NCI-H2081 treated with DMSO at 0.1 percent for 48 hours (cell line): ENCODE data around the gene EYS.
"Not testable (repeated sequence)": the region's sequence is repeated elsewhere in the genome, so short reads cannot be mapped to it uniquely, and the experiment has no call there.

Experiments used
- DNase-seq: peaks from one replicate; lab custom pipeline; 2025; lab: John Stamatoyannopoulos, UW

The EYS gene

GRCh38 chr6:63897952-63898351 is 1809.1 kb downstream of the EYS start:
- no peak for DNase-seq

GRCh38 chr6:63897459-63897858 is 1809.6 kb downstream of the EYS start:
- DNase-seq = no peak

DNA sequence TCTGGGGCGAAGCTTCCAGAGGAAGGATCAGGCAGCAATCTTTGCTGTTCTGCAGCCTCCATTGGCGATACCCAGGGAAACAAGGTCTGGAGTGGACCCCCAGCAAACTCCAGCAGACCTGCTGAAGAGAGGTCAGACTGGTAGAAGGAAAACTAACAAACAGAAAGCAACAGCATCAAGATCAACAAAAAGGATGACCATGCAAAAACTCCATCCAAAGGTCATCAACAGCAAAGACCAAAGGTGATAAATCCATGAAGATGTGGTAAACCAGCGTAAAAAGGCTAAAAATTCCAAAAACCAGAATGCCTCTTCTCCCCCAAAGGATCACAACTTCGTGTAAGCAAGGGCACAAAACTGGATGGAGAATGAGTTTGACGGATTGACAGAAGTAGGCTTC is 1818.6 kb downstream of the EYS start:
- no peak for DNase-seq

DNA sequence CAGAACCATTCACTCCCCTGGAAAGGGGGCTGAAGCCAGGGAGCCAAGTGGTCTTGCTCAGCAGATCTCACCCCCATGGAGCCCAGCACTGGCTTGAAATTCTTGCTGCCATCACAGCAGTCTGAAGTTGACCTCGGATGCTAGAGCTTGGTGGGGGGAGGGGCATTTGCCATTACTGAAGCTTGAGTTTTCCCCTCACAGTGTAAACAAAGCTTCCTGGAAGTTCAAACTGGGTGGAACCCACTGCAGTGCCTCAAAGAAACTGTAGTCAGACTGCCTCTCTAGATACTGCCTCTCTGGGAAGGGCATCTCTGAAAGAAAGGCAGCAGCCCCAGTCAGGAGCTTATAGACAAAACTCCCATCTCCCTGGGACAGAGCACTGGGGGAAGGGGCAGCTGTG is 1819.2 kb downstream of the EYS start:
- not testable (repeated sequence) for DNase-seq

DNA sequence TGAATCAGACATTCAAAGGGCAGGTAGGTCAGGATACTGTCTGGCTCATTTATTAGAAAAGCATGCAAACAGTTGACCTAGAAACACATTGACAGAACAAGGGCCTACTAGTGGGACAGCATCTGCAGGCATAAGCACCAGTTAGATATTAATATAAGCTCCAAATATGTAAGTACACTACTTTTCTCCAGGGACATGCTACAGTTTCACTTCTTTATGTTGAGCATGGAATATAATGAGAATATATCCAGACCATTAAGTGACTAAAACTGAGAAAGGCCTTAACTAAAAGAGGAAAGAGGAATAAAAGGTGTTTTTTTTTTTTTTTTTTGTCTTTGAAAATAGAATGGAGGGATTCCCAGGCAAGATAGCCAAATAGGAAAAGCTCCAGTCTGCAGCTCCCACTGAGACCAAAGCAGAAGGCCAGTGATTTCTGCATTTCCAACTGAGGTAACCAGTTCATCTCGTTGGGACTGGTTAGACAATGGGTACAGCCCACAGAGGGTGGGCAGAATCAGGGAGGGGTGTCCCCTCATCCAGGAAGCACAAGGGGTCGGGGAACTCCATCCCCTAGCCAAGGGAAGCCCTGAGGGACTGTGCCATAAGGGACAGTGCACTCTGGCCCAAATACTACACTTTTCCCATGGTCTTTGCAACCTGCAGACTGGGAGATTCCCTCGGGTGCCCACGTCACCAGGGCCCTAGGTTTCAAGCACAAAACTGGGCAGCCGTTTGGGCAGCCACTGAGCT is 1819.8 kb downstream of the EYS start:
- DNase-seq = no peak

- no peak for DNase-seq
These were observed 1820.7 kb downstream of the EYS start for GRCh38 chr6:63886341-63886740.

DNA sequence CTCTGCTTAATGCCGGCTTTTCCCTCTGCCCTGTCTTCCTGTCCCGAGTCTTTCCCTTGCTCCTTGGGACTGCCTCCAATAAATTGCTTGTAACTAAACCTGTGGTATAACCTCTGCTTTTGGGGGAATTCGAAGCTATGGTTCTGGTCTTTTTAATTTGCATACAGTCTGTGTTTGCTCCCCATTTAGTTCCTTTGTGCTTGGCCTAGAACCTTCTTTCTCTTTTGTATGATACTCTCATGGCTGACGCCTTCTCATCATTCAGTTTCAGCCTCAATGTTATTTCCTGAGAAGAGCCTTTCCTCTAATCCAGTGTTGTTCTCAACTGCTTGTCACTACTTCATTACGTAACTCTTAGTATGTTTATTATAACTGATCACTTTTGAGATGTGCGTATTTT is 1823.4 kb downstream of the EYS start:
- DNase-seq = no peak

GRCh38 chr6:63882208-63882607 is 1824.8 kb downstream of the EYS start:
- DNase-seq = no peak

- DNase-seq = no peak
These were observed 1825.2 kb downstream of the EYS start for GRCh38 chr6:63881791-63882190.

DNA sequence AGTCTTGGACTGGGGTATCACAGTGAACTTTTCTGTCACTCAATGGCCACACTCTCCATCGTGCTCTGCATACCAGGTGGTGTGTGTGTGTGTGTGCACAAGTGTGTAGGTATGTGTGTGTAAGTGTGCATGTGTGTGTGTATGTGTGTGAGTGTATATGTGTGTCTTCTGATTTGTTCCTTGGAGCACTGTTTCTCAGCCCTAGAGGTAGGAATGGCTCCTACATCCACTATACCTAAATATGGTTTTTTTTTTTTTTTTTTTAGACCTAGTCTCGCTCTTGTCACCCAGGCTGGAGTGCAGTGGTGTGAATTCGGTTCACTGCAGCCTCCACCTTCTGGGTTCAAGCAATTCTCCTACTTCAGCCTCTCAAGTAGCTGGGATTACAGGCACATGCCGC is 1834.8 kb downstream of the EYS start:
- DNase-seq = no peak

- DNase-seq = no peak
These were observed 1838.7 kb downstream of the EYS start for GRCh38 chr6:63868351-63868750.

DNA sequence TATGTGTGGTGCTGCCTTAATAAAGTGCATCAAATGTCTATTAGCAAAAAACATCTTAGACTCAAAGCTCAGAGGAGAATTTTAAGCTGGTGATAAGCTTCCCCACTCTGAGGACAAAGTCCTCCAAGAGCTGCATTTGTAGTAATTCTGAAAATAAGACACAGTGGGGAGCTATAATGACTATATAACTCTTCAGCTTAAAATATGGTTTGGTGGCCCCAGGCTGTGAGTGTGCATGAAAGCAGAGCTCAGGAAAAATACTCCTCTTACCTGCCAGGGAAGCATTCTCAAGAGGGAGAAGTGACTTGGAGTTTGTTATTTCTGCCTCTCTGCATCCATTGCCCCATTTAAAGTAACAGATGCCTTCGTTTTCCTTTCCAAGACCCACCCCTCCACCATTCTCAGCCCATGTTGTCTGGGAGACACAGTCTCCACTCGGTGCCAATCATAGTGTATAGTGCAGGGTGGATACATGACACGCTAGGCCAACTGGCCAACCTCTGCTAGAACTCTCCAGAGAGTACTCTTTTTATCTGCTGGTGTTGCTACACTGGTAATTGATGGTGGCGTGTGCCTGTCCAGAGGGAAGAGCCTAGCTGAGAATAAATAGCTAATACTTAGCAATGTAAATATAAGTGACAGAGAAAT is 1842.2 kb downstream of the EYS start:
- no peak for DNase-seq

DNA sequence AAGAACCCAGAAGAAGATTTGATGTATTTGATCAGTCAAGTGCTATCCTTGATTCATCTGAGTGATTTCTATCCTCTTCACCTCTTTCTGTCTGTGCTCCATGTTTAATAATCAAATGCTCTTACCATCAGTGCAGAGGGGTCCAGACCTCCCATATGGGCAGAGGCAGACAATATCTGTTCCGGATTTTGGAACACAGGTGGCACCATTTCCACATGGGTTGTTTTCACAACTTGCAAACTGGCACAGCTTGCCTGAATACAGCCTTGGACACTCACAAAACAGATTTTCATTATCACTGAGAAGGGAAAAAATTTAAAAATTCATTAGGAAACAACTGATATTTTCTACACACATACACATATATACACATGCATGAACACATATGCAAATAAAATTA is 1843.0 kb downstream of the EYS start:
- DNase-seq = no peak

DNA sequence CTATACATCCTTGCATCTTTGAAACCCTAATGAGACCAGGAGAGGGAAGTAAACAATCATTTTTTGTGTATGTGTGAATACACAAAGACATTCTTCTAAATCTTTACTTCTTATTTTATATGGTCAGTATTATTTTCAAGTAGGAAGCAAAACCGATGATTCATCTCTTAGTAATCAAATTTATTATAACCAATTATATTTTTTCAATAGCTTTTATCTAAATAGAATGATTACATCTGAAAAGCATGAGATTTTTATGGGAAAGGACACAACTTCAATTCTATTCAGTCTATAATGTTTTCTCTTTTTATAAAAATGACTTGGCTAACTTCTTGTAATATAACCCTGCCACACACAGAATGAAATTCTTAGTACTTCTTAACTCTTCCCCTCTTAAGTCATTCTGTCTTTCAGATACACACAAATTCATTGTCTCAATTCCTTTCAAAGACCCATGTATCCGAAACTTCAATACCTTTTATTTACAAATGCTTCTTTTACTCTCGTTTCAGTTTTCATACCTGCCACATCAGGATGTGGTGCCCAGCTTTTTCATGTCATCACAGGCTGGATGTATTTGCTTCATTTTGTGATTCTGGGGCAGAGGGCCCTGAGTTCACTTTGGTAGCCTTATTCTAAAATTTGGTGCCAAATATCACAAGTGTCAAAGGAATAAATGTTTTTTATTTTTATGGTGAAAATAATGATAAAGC is 1844.4 kb downstream of the EYS start:
- no peak for DNase-seq

GRCh38 chr6:63859528-63859927 is 1847.5 kb downstream of the EYS start:
- DNase-seq = no peak

GRCh38 chr6:63858691-63859090 is 1848.3 kb downstream of the EYS start:
- no peak for DNase-seq

DNA sequence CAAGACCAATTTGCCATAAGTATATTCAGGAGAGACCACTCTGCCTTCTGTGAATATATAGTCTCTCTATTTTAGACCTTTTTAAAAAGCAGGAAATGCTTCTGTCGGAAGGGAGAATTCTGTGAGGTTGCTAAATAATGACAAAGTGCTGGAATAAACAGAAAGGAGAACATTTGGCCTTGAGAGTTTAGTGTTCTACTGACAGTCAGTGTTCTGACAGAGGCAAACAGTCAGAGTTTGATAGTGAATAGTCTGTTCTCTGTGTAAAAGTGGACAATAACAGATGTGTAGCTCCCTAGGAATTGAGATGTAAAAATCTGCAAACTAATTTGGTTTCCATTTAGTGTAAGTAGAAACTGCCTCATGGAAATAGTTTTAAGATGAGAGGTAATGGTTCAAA is 1850.8 kb downstream of the EYS start:
- DNase-seq = no peak

DNA sequence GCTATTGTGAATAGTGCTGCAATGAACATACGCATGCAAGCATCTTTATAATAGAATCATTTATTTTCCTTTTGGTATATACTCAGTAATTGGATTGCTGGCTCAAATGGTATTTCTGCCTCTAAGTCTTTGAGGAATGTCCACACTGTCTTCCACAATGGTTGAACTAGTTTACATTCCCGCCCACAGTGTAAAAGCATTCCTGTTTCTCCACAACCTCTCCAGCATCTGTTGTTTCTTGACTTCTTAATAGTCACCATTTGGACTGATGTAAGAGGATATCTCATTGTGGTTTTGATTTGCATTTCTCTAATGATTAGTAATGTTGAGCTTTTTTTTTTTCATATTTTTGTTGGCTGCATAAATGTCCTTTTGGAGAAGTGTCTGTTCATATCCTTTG is 1862.7 kb downstream of the EYS start:
- no peak for DNase-seq

GRCh38 chr6:63839485-63839884 is 1867.5 kb downstream of the EYS start:
- no peak for DNase-seq

DNA sequence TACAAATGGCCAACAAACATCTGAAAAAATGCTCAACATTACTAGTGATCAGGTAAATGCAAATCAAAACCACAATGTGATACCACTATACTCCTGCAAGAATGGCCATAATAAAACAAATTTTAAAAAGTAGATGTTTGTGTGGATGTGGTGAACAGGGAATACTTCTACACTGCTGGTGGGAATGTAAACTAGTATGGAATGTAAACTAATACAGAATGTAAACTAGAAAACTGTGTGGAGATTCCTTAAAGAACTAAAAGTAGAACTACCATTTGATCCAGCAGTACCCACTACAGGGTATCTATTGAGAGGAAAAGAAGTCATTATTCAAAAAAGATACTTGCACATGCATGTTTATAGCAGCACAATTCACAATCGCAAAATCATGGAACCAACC is 1878.3 kb downstream of the EYS start:
- not testable (repeated sequence) for DNase-seq

DNA sequence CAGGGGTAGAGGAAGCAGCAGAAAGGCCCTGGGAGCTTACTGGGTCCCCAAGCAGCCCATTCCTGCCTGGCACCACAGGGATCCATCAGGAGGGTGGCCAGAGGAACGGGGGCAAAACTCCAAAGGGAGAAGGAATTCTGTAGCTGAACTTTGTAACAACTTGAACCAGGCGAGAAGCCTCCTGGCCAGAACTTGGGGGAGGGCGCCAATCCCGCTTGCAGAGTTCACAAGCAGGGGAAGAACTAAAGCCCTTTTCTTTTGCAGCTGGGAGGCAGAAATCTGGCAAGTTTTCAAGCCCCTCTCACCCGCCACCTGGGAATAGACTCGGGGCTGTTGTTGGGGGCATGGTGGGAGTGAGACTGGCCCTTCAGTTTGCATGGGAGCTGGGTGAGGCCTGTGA is 1882.3 kb downstream of the EYS start:
- no peak for DNase-seq

- DNase-seq = no peak
These were observed 1885.6 kb downstream of the EYS start for GRCh38 chr6:63821442-63821841.

DNA sequence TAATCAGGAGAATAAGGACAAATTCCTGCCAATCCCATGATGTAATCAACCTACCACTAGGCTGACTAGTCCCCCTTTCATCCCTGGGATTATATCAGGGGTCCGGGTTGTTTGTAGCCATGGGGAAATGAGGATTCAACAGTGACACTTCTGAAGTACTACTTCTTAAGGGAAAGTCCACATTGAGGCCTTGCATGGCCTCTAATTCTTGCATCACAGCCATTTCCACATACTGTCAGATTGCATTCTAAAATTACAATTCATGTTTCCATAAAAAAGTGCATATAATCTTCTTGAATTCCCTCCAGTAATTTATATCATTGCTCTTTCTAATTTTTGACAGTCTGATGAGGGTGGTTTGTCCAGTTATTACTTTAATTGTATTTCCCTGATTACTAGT is 1887.2 kb downstream of the EYS start:
- DNase-seq = no peak
